ENCODE results near the gene TSC22D1. TPM values are rescaled to one million over a fixed set of nuclear protein-coding genes. Genes with fewer than 3 reads are reported as not detected.
A peak's percentile ranks its signal among the peaks of the same experiment; 100 is the strongest.

Gene TSC22D1
- polyA plus RNA-seq, 1 donor (not counting 4 experiments of a cell fraction or from before 2014, with no cell fraction given) = 177 TPM

DNA sequence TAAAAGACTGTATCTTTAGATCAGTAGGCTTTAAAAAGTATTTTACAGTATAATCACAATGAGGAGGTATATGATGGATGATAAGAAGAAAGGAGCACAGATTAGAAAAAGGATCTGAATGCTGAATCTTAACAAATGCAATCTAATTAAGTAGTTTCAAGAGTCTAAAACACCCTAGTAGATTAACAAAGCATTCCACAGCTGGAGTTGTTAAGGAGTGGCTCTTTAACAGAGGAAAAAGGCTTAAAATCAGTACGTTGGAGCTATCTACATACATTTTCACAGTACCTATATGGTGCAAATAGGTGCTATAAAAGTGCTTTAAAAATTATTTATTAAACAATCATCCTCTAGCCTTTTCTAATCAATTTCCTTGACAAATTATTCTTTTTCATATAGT, 34.5 kb downstream of the TSC22D1 start:
- Histone ChIP-seq H3K4me3 (ENCODE audit: control insufficient read depth in 2 of 3, extremely low read depth in 1 of 3, insufficient read depth in 2 of 3, low read depth in 1 of 3, low read length in 3 of 3) (no peak overlapping the region), H2AFZ (ENCODE audit: control insufficient read depth, low read length) (no peak overlapping the region), H3K9me3 (ENCODE audit: control insufficient read depth, low read depth, low read length) (no peaks in the 10 kb centered on the region), H4K20me1 (ENCODE audit: control insufficient read depth, extremely low read depth, insufficient read depth, low read length) (no peaks in the 10 kb centered on the region), H3K9me1 (ENCODE audit: control insufficient read depth, extremely low read depth, insufficient read depth, low read length) (no peaks in the 10 kb centered on the region), H3K27me3 (ENCODE audit: control insufficient read depth, extremely low read depth, insufficient read depth, low read length) (no peaks in the 10 kb centered on the region), H3K79me2 (ENCODE audit: control insufficient read depth, insufficient read depth, low read length) (peaks cover under 1% of the 10 kb centered on the region), H3K4me2 (ENCODE audit: control insufficient read depth, extremely low read depth, insufficient read depth, low read depth, low read length) (no peak overlapping the region), H3K4me1 (ENCODE audit: control insufficient read depth, extremely low read depth, insufficient read depth, low read length) (no peaks in the 10 kb centered on the region), H3K9ac (ENCODE audit: control insufficient read depth, extremely low read depth, insufficient read depth, low read length) (no peak overlapping the region), H3K27ac (ENCODE audit: control insufficient read depth, insufficient read depth, low read length) (no peak overlapping the region), H3K36me3 (ENCODE audit: control insufficient read depth in 2 of 2, extremely low read depth in 1 of 2, insufficient read depth in 2 of 2, low read length in 2 of 2) (peaks cover 0 to 3% of the 10 kb centered on the region in 2 experiments)
- no peak for DNase-seq (ENCODE audit: low read depth, low spot score)
- dilution Hi-C loops (cut with MboI; ENCODE audit: extremely low pct_ligation_motif_present, low sequenced_read_pairs) = no loop called here
- TF ChIP-seq, protein P1, sequence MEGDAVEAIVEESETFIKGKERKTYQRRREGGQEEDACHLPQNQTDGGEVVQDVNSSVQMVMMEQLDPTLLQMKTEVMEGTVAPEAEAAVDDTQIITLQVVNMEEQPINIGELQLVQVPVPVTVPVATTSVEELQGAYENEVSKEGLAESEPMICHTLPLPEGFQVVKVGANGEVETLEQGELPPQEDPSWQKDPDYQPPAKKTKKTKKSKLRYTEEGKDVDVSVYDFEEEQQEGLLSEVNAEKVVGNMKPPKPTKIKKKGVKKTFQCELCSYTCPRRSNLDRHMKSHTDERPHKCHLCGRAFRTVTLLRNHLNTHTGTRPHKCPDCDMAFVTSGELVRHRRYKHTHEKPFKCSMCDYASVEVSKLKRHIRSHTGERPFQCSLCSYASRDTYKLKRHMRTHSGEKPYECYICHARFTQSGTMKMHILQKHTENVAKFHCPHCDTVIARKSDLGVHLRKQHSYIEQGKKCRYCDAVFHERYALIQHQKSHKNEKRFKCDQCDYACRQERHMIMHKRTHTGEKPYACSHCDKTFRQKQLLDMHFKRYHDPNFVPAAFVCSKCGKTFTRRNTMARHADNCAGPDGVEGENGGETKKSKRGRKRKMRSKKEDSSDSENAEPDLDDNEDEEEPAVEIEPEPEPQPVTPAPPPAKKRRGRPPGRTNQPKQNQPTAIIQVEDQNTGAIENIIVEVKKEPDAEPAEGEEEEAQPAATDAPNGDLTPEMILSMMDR (optimal IDR thresholded peaks at IDR 0.05 in 1 of 3, IDR thresholded peaks at IDR 0.05 in 1 of 3, conservative IDR thresholded peaks at IDR 0.05 in 1 of 3; ENCODE audit: extremely low read depth in 1 of 3, insufficient read depth in 2 of 3, low read length in 3 of 3) = no peak
- no peak for TF ChIP-seq EZH2 (IDR thresholded peaks at IDR 0.05; ENCODE audit: low read length)
- no peak for FAIRE-seq

DNA sequence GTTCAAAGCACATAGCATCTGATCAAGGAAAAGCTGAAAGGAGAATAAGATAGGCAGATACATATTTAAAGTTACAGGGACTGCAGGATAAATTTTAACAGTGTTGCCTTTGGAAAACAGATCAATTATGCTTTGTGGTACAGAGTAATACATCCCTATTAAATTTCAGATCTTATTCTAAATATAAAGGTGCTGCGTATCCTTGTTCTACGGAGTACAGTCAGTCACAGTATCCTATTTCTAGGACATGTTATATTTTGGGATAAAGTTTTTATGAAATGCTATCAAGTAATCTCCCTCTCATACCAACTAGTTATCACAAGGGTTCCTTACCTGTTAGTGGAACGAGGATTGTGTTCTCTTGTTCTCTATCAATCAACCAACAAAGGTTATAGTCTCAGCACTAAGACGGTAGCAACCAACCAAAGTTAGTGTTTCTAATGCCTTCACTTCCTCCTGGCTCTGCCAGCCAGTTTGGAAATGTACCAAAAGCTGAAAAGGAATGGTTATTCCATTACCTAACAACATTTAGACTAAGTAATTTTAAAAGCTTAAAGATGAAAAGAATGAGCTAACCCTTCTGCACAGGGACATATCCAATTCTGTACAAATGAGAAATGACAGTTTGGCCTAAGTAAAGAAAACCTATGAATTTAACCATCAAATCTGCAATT, 35.2 kb downstream of the TSC22D1 start:
- Histone ChIP-seq H3K27me3 (ENCODE audit: control insufficient read depth, extremely low read depth, insufficient read depth, low read length) (no peaks in the 10 kb centered on the region), H3K4me1 (ENCODE audit: control insufficient read depth, extremely low read depth, insufficient read depth, low read length) (no peaks in the 10 kb centered on the region), H3K9ac (ENCODE audit: control insufficient read depth, extremely low read depth, insufficient read depth, low read length) (no peak overlapping the region), H4K20me1 (ENCODE audit: control insufficient read depth, extremely low read depth, insufficient read depth, low read length) (no peaks in the 10 kb centered on the region), H3K9me1 (ENCODE audit: control insufficient read depth, extremely low read depth, insufficient read depth, low read length) (no peaks in the 10 kb centered on the region), H3K79me2 (ENCODE audit: control insufficient read depth, insufficient read depth, low read length) (no peaks in the 10 kb centered on the region), H3K27ac (ENCODE audit: control insufficient read depth, insufficient read depth, low read length) (no peak overlapping the region), H3K4me3 (ENCODE audit: control insufficient read depth in 2 of 3, extremely low read depth in 1 of 3, insufficient read depth in 2 of 3, low read depth in 1 of 3, low read length in 3 of 3) (no peak overlapping the region), H3K36me3 (ENCODE audit: control insufficient read depth in 2 of 2, extremely low read depth in 1 of 2, insufficient read depth in 2 of 2, low read length in 2 of 2) (peaks cover 0 to 3% of the 10 kb centered on the region in 2 experiments), H3K9me3 (ENCODE audit: control insufficient read depth, low read depth, low read length) (no peaks in the 10 kb centered on the region), H3K4me2 (ENCODE audit: control insufficient read depth, extremely low read depth, insufficient read depth, low read depth, low read length) (no peak overlapping the region), H2AFZ (ENCODE audit: control insufficient read depth, low read length) (no peak overlapping the region)
- TF ChIP-seq, protein P1 (optimal IDR thresholded peaks at IDR 0.05 in 1 of 3, IDR thresholded peaks at IDR 0.05 in 1 of 3, conservative IDR thresholded peaks at IDR 0.05 in 1 of 3; ENCODE audit: extremely low read depth in 1 of 3, insufficient read depth in 2 of 3, low read length in 3 of 3) = no peak
- no peak for TF ChIP-seq EZH2 (IDR thresholded peaks at IDR 0.05; ENCODE audit: low read length)
- DNase-seq (ENCODE audit: low read depth, low spot score) (no peak), FAIRE-seq (peak; percentile 53)
- dilution Hi-C loops (cut with MboI; ENCODE audit: extremely low pct_ligation_motif_present, low sequenced_read_pairs) = no loop called here

Measured in keratinocyte (primary cell).